VCaP (cell line): Measurements from ENCODE around the gene FARS2.

ENCODE experiments used
- H3K27ac ChIP-seq: fragments of 450-650 bp; 2 replicates; pipeline ENCODE4 v1.5.1; 2017
- TF ChIP-seq, protein P1 (sequence below): fragments of 450-650 bp; conservative IDR thresholded peaks from 2 replicates; pipeline ENCODE4 v1.5.1; 2017; ENCODE audit warnings: mild to moderate bottlenecking, moderate library complexity

FARS2 gene

DNA sequence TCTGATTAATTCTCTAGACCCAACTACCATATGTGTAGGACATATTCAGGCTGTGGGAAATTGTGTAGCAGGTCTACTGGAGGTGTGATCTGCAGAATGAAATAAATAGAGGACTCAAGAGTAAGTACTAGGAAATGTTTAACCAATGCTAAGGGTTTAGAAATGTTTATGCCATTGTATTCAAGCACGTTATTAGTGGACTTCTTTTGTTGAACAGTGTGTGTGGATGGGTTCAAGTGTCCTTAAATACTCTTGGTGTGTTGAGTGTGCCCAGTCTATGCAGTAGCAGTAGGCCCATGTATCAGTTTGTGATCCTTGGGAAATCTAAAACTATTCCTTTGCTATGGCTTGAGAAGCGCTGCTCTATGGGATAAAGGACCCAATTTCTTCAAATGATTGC, 112.1 kb downstream of the FARS2 start:
- H3K27ac ChIP-seq: no peak overlapping the region
- TF ChIP-seq, protein P1, sequence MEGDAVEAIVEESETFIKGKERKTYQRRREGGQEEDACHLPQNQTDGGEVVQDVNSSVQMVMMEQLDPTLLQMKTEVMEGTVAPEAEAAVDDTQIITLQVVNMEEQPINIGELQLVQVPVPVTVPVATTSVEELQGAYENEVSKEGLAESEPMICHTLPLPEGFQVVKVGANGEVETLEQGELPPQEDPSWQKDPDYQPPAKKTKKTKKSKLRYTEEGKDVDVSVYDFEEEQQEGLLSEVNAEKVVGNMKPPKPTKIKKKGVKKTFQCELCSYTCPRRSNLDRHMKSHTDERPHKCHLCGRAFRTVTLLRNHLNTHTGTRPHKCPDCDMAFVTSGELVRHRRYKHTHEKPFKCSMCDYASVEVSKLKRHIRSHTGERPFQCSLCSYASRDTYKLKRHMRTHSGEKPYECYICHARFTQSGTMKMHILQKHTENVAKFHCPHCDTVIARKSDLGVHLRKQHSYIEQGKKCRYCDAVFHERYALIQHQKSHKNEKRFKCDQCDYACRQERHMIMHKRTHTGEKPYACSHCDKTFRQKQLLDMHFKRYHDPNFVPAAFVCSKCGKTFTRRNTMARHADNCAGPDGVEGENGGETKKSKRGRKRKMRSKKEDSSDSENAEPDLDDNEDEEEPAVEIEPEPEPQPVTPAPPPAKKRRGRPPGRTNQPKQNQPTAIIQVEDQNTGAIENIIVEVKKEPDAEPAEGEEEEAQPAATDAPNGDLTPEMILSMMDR: no peak

DNA sequence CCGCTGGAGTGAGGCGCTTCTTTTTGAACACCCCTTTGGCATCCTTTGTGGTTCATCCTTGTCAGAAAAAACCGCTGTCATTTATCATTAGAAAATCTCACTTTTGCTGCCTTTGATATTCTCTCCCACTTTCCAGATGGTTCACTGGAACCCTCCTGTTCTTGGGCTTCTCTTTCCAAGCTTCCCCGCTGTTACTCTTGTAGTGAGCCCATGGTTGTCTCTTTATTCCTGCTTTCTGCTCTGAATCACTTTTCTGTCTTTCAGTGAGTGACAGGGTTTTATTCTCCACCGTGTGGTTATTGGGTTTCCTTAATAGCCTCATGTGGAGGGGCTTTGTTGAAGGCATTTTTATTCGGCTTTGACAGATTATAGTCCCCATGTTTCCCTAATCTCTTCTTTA, 117.0 kb downstream of the FARS2 start:
- H3K27ac ChIP-seq: no peak overlapping the region

DNA sequence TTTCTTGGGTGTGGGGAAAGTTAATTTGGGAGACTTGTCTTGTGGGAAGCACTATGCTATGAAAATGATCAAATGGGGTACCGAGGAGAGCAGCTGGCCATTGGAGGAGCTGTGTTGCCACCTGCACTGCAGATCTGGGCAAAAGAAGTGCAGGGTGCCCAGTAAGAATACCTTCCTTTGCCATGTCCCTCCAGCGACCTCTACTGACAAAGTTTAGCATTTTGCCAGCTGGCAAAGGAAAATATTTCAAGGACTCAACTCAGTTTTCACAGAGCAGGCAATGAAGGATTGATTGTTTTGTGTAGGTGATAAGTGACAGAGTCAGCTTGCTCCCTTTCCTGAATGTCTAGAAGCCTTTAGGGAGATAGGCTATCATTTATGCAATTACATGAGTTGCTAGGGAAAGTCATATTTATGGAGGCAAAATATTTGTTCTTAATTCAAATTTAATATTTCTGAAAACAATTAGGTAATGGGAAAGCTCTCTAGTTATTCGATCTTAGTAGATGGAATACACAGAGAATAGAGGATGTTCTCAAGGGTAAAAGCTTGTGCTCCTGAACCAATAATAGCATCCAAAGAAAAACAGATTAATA, 118.4 kb downstream of the FARS2 start:
- TF ChIP-seq, protein P1: peak; percentile 81

More for the DNA sequence above, 117.0 kb downstream of the FARS2 start:
- TF ChIP-seq, protein P1: no peak

DNA sequence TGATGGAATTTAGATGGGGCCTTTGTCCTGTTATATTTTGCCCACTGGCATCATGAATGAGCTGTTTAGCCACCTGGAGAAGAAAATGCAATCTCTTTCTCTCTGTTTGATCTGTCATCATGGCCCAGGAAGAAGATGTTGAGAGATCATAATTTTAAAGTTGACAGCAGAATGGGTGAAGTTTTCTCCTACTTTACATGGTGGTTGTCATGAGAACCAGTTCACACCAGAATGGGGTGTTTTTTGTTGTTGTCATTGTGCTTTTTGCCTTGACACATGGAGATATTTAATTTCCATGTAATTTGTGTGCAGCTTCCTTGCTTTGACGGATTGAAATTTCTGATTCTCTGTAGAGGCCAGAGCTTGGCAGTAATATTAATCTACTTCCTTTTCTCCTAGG, 122.5 kb downstream of the FARS2 start:
- no peak overlapping the region for H3K27ac ChIP-seq
- TF ChIP-seq, protein P1: no peak

More for the DNA sequence above, 118.4 kb downstream of the FARS2 start:
- no peak overlapping the region for H3K27ac ChIP-seq

DNA sequence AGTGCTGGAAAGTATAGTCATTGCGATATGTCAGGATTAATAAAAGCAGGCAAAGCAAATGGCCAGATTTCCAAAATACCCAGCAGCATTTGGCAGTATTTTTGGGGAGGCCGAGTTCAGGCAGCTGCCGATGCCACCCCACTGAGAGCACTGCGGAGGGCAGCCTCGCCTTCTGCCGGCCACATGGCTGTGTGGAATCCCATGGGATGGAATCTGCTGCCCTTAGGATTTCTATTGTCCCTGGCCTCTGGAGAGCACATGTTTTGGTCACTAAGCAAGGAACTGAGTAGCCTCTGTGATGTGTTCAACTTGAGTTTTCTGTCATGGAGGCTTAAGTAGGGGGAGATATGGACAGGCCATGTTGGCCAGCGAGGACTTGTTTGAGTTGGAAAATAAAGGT, 123.0 kb downstream of the FARS2 start:
- H3K27ac ChIP-seq: no peak overlapping the region
- TF ChIP-seq, protein P1: no peak

- TF ChIP-seq, protein P1: no peak
- H3K27ac ChIP-seq: no peak overlapping the region
These were observed 127.0 kb downstream of the FARS2 start for GRCh38 chr6:5388326-5388725.

DNA sequence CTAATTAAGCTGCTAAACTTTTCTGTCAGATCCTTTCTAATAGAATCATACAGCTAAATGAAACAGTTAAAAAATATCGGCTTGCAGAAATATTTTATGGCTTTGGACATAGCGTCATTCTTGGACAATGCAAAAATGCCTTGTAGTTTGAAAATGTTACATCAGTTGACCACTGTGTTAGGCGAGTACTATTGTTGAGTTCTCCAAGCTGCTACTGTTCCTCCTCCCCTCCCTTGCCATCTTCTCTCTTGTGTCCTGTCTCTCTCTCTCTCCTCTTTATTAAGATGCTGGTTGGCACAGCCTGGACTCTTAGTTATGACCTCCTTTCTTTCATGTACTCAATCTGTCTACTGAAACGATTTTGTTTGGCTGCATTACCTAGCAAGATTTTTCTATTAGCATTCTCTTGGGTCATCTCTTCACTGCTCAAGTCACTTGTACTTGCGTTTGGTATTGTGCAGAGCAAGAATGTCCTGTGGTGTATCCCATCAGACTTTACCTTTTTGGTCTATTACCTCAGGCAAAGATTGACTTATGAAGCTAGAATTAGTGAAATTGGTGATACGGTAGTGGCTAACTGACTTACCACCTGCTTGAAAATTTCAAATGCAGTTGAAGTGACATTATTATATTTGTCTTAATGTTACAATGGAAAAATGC, 127.9 kb downstream of the FARS2 start:
- no peak overlapping the region for H3K27ac ChIP-seq
- TF ChIP-seq, protein P1: no peak
